ENCODE results near the gene PGAP1. TPM values are rescaled to one million over a fixed set of nuclear protein-coding genes. Genes with fewer than 3 reads are reported as not detected.

The PGAP1 gene
- total RNA-seq, 1 experiment from 2014 or later: 15.7 TPM

DNA sequence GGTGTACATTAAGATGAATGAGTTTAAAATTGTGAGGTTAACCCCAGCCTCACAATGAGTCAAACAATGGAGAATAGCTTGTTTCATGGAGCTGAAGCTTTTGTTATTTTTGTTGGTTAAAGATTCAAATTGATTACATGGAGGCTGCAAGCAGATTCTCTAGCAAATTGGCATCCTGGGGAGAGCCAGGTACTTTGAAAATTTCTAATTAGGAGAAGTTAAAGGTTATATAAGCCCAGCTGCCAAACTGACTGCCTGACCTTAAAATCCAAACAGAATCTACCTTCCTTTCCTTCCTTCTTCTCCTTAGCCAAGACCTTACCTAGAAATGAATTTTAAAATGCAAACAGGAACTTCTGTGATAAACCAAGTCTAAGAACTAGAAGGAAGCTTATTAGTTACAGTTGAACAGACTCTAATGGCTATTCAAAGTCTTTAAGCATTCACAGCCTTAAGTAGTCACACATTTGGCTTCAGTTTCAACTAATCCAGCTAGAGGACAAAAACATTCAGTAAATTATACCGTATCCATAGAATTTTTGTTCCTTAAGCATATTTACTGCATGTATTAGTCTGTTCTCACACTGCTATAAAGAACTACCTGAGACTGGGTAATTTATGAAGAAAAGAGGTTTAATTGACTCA is 31.5 kb upstream of the PGAP1 start:
- no peaks in the 10 kb centered on the region for H3K9me3 ChIP-seq (ENCODE audit: control insufficient read depth, insufficient read depth, low read depth, low read length)
- no peak overlapping the region for H3K4me3 ChIP-seq (ENCODE audit: low read depth in 2 of 2, low read length in 2 of 2)
- no peaks in the 10 kb centered on the region for H3K27me3 ChIP-seq (ENCODE audit: control insufficient read depth, insufficient read depth, low read length)
- no peaks in the 10 kb centered on the region for H3K36me3 ChIP-seq (ENCODE audit: control insufficient read depth, insufficient read depth, low read length)
- no TSS peak for BruUV-seq (replicated peaks)
- ATAC-seq: no peak
- H3K4me1 ChIP-seq (ENCODE audit: control insufficient read depth, insufficient read depth, low read length): no peaks in the 10 kb centered on the region
- in situ Hi-C loops (cut with HindIII; ENCODE audit: low pct_unique_long_range_greater_than_20kb, low sequenced_read_pairs): no loop called here
- intact Hi-C loops (cut with micrococcal nuclease; ENCODE audit: unreplicated experiment): no loop called here
- POLR2A ChIA-PET: no interaction called here
- CTCF ChIA-PET: no interaction called here
- no peak overlapping the region for H3K27ac ChIP-seq (ENCODE audit: low read length)
- no peak for DNase-seq (ENCODE audit: low read depth, low spot score)
- TF ChIP-seq, protein P1, sequence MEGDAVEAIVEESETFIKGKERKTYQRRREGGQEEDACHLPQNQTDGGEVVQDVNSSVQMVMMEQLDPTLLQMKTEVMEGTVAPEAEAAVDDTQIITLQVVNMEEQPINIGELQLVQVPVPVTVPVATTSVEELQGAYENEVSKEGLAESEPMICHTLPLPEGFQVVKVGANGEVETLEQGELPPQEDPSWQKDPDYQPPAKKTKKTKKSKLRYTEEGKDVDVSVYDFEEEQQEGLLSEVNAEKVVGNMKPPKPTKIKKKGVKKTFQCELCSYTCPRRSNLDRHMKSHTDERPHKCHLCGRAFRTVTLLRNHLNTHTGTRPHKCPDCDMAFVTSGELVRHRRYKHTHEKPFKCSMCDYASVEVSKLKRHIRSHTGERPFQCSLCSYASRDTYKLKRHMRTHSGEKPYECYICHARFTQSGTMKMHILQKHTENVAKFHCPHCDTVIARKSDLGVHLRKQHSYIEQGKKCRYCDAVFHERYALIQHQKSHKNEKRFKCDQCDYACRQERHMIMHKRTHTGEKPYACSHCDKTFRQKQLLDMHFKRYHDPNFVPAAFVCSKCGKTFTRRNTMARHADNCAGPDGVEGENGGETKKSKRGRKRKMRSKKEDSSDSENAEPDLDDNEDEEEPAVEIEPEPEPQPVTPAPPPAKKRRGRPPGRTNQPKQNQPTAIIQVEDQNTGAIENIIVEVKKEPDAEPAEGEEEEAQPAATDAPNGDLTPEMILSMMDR (IDR thresholded peaks at IDR 0.05): no peak
- TF ChIP-seq TCF7L2 (IDR thresholded peaks at IDR 0.05; ENCODE audit: low read depth, low read length) (no peak), SIN3A (IDR thresholded peaks at IDR 0.05; ENCODE audit: borderline replicate concordance, insufficient read depth, low read depth, low read length) (no peak), POLR2AphosphoS5 (IDR thresholded peaks at IDR 0.05; ENCODE audit: low read depth, low read length) (no peak)
- TF ChIP-seq, protein P2, sequence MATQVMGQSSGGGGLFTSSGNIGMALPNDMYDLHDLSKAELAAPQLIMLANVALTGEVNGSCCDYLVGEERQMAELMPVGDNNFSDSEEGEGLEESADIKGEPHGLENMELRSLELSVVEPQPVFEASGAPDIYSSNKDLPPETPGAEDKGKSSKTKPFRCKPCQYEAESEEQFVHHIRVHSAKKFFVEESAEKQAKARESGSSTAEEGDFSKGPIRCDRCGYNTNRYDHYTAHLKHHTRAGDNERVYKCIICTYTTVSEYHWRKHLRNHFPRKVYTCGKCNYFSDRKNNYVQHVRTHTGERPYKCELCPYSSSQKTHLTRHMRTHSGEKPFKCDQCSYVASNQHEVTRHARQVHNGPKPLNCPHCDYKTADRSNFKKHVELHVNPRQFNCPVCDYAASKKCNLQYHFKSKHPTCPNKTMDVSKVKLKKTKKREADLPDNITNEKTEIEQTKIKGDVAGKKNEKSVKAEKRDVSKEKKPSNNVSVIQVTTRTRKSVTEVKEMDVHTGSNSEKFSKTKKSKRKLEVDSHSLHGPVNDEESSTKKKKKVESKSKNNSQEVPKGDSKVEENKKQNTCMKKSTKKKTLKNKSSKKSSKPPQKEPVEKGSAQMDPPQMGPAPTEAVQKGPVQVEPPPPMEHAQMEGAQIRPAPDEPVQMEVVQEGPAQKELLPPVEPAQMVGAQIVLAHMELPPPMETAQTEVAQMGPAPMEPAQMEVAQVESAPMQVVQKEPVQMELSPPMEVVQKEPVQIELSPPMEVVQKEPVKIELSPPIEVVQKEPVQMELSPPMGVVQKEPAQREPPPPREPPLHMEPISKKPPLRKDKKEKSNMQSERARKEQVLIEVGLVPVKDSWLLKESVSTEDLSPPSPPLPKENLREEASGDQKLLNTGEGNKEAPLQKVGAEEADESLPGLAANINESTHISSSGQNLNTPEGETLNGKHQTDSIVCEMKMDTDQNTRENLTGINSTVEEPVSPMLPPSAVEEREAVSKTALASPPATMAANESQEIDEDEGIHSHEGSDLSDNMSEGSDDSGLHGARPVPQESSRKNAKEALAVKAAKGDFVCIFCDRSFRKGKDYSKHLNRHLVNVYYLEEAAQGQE (IDR thresholded peaks at IDR 0.05; ENCODE audit: insufficient read depth in 1 of 2, low read depth in 2 of 2, low read length in 1 of 2): no peak

DNA sequence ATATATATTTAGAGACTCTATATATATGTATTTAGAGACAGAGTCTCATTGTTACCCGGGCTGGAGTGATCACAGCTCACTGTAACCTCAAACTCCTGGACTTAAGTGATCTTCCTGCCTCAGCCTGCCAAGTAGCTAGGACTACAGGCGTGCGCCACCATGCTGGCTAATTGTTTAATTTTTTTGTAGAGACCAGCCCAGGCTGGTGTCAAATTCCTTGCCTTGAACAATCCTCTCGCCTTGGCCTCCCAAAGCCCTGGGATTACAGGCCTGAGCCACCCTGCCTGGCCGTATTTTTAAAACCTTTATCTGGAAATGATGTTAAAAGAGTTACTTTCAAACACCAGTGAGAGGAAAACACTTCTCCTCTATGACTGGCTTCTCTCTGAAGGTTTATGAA is 30.9 kb upstream of the PGAP1 start:
- in situ Hi-C loops (cut with HindIII; ENCODE audit: low pct_unique_long_range_greater_than_20kb, low sequenced_read_pairs): no loop called here
- Histone ChIP-seq H3K4me3 (ENCODE audit: low read depth in 2 of 2, low read length in 2 of 2) (no peak overlapping the region), H3K4me1 (ENCODE audit: control insufficient read depth, insufficient read depth, low read length) (no peaks in the 10 kb centered on the region), H3K27me3 (ENCODE audit: control insufficient read depth, insufficient read depth, low read length) (no peaks in the 10 kb centered on the region), H3K36me3 (ENCODE audit: control insufficient read depth, insufficient read depth, low read length) (no peaks in the 10 kb centered on the region), H3K9me3 (ENCODE audit: control insufficient read depth, insufficient read depth, low read depth, low read length) (no peaks in the 10 kb centered on the region), H3K27ac (ENCODE audit: low read length) (no peak overlapping the region)
- ATAC-seq (no peak), DNase-seq (ENCODE audit: low read depth, low spot score) (no peak)
- ChIA-PET POLR2A (no interaction called here), CTCF (no interaction called here)
- no peak for TF ChIP-seq POLR2AphosphoS5 (IDR thresholded peaks at IDR 0.05; ENCODE audit: low read depth, low read length)
- no peak for TF ChIP-seq TCF7L2 (IDR thresholded peaks at IDR 0.05; ENCODE audit: low read depth, low read length)
- no peak for TF ChIP-seq SIN3A (IDR thresholded peaks at IDR 0.05; ENCODE audit: borderline replicate concordance, insufficient read depth, low read depth, low read length)
- TF ChIP-seq, protein P2 (IDR thresholded peaks at IDR 0.05; ENCODE audit: insufficient read depth in 1 of 2, low read depth in 2 of 2, low read length in 1 of 2): no peak
- TF ChIP-seq, protein P1 (IDR thresholded peaks at IDR 0.05): no peak
- intact Hi-C loops (cut with micrococcal nuclease; ENCODE audit: unreplicated experiment): no loop called here
- BruUV-seq (replicated peaks): no TSS peak
